Measurements from ENCODE around the gene TULP4. TPM values are rescaled to one million over a fixed set of nuclear protein-coding genes. Genes with fewer than 3 reads are reported as not detected.
A peak's percentile ranks its signal among the peaks of the same experiment; 100 is the strongest.
"Not testable (repeated sequence)": the region's sequence is repeated elsewhere in the genome, so short reads cannot be mapped to it uniquely, and the experiment has no call there.

TULP4 gene
- total and polyA plus RNA-seq, 4 donors: 30.9 to 403 (median 84.8) TPM

DNA sequence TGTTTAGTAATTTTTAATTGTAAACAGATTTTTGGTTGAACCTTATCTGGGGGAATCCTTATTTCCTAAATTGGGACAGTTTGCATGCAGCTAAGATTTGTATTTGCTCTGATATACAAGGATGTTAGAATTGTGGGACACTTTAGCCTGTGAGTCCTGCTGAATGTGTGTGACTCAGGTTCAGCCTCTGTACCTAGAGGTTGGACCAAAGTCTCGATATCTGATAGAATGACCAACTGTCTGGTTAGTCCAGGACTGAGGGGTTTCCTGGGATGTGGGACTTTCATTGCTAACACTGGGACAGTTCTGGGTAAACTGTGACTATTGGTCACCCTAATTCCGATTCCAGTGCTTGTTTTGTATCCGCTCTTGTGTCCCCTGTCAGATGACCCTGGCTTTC lies 20.2 kb upstream of the TULP4 start:
- peaks cover 6% of the 10 kb centered on the region for H3K36me3 ChIP-seq (ENCODE audit: control insufficient read depth, insufficient read depth, low read length)
- no peak overlapping the region for H3K4me3 ChIP-seq (ENCODE audit: low read depth, low read length)
- WGBS (ENCODE audit: insufficient coverage): 86% methylated on average over 2 of the region's 3 CpGs
- H3K27me3 ChIP-seq (ENCODE audit: control insufficient read depth, insufficient read depth, low read length): no peaks in the 10 kb centered on the region
- no peak overlapping the region for H3K27ac ChIP-seq (ENCODE audit: low read depth, low read length)
- H3K4me1 ChIP-seq (ENCODE audit: control insufficient read depth, insufficient read depth, low read length): no peaks in the 10 kb centered on the region
- DNase-seq (ENCODE audit: low read depth in 4 of 6, low spot score in 6 of 6): no peak
- no peaks in the 10 kb centered on the region for H3K9me3 ChIP-seq (ENCODE audit: control insufficient read depth, insufficient read depth, low read length)

DNA sequence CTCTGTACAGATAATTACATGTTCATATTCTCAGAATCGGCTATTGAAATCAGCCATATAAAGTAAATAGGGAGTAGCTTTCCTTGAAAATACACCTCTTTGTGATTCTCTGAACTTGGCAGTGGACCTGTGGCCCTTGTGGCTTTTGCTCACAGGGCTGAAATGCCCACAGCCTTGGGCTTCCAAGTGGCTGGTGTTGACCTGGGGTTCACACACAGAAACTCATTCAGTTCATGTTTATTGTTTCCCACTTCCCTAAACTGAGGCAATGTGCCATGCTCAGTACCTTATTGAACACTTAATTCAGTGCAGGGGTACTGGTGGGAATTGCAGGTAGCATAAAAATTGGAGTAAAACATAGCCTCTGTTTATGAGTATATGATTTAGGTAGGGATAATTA lies 19.1 kb upstream of the TULP4 start:
- Histone ChIP-seq H3K27ac (ENCODE audit: low read depth, low read length) (no peak overlapping the region), H3K4me3 (ENCODE audit: low read depth, low read length) (no peak overlapping the region), H3K9me3 (ENCODE audit: control insufficient read depth, insufficient read depth, low read length) (peaks cover 3% of the 10 kb centered on the region), H3K27me3 (ENCODE audit: control insufficient read depth, insufficient read depth, low read length) (no peaks in the 10 kb centered on the region), H3K36me3 (ENCODE audit: control insufficient read depth, insufficient read depth, low read length) (peaks cover 6% of the 10 kb centered on the region), H3K4me1 (ENCODE audit: control insufficient read depth, insufficient read depth, low read length) (no peaks in the 10 kb centered on the region)
- DNase-seq (ENCODE audit: low read depth in 4 of 6, low spot score in 6 of 6): no peak
- WGBS (ENCODE audit: insufficient coverage): no CpG with 5 or more reads among the region's 1 CpG

DNA sequence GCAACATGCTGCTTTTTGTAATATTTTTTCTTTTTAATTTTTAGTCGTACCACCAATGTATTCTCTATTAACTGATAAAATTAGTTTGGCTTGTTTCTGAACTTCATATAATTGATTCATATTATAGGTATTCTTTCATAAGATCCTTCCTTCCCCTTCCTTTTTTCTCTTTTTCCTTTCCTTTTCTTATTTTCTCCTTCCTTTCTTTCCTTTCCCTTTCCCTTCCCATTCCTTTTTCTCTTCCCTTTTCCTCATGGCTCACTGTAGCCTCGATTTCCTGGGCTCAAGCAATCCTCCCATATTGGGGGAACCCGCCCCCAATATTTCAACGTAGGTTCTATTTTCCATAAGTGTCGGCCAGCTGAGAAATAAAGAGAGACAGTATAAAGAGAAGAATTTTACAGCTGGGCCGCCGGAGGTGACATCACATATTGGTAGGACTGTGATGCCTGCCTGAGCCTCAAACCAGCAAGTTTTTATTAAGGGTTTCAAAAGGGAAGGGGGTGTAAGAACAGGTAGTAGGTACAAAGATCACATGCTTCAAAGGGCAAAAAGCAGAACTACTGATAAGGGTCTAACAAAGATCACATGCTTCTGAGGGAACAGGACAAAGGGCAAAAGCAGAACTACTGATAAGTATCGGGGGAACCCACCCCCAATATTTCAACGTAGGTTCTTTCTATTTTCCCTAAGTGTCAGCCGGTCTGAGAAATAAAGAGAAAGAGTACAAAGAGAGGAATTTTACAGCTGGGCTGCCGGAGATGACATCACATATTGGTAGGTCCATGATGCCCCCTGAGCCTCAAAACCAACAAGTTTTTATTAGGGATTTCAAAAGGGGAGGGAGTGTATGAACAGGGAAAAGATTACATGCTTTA lies 16.1 kb upstream of the TULP4 start:
- not testable (repeated sequence) for H3K4me1 ChIP-seq (ENCODE audit: control insufficient read depth, insufficient read depth, low read length); H3K4me3 ChIP-seq (ENCODE audit: low read depth, low read length); H3K27ac ChIP-seq (ENCODE audit: low read depth, low read length); H3K36me3 ChIP-seq (ENCODE audit: control insufficient read depth, insufficient read depth, low read length); H3K9me3 ChIP-seq (ENCODE audit: control insufficient read depth, insufficient read depth, low read length); DNase-seq (ENCODE audit: low read depth in 4 of 6, low spot score in 6 of 6); H3K27me3 ChIP-seq (ENCODE audit: control insufficient read depth, insufficient read depth, low read length)
- 100% methylated on average over 5 of the region's 11 CpGs for WGBS (ENCODE audit: insufficient coverage)

DNA sequence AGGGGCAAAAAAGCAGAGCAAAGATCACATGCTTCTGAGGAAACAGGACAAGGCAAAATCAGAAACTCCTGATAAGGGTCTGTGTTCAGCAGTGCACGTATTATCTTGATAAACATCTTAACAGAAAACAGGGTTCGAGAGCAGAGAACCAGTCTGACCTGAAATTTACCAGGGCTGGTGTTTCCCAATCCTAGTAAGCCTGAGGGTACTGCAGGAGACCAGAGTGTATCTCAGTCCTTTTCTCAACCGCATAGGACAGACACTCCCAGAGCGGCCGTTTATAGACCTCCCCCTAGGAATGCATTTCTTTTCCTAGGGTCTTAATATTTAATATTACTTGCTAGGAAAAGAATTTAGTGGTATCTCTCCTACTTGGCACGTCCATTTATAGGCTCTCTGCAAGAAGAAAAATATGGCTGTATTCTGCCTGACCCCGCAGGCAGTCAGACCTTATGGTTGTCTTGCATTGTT lies 15.4 kb upstream of the TULP4 start:
- H3K27ac ChIP-seq (ENCODE audit: low read depth, low read length); H3K4me3 ChIP-seq (ENCODE audit: low read depth, low read length); H3K36me3 ChIP-seq (ENCODE audit: control insufficient read depth, insufficient read depth, low read length); H3K27me3 ChIP-seq (ENCODE audit: control insufficient read depth, insufficient read depth, low read length); DNase-seq (ENCODE audit: low read depth in 4 of 6, low spot score in 6 of 6); H3K9me3 ChIP-seq (ENCODE audit: control insufficient read depth, insufficient read depth, low read length); H3K4me1 ChIP-seq (ENCODE audit: control insufficient read depth, insufficient read depth, low read length): not testable (repeated sequence)
- WGBS (ENCODE audit: insufficient coverage): 100% methylated on average over 3 of the region's 7 CpGs

DNA sequence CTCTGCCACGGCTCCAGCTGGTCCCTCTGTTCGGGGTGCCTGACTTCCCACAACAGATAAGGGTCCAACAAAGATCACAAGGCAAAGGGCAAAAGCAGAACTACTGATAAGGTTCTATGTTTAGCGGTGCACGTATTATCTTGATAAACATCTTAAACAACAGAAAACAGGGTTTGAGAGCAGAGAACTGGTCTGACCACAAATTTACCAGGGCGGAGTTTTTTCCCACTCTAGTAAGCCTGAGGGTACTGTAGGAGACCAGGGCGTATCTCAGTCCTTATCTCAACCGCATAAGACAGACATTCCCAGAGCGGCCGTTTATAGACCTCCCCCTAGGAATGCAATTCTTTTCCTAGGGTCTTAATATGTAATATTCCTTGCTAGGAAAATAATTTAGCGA lies 14.6 kb upstream of the TULP4 start:
- WGBS (ENCODE audit: insufficient coverage): 100% methylated on average over 1 of the region's 10 CpGs
- H3K27ac ChIP-seq (ENCODE audit: low read depth, low read length): not testable (repeated sequence)

DNA sequence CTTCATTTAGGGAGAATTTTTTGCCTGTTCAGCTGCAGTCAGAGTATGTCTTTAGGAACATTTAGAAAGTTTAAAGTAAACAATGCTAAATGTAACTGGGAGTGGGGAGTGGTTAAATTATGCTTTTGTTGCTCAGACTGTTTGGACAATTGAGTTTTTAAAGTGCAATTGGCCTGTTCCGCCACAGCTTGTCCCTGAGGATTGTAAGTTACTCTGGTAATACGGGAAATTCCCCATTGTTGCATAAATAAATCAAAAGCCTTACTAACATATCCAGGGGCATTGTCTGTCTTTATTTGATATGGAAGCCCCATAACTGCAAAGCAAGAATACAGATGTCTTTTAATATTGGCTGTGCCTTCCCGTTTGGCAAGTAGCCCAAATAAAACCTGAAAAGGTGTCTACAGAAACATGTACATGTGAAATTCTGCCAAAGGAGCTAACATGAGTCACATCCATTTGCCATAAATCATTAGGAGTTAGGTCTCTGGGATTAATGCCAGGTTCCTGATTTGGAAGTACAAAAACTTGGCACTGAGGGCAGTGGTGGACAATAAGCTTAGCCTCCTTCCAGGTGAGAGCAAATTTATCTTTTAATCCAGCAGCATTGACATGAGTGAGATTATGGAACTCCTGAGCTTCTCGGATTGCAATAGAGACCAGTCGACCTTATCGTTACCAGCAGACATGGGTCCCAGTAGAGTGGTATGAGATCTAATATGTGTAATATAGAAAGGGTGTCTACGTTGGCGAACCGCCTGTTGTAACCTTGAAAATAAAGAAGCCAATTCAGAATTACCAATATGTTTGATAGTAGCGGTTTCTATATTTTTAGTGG lies 11.7 kb upstream of the TULP4 start:
- not testable (repeated sequence) for H3K4me1 ChIP-seq (ENCODE audit: control insufficient read depth, insufficient read depth, low read length); H3K9me3 ChIP-seq (ENCODE audit: control insufficient read depth, insufficient read depth, low read length); H3K36me3 ChIP-seq (ENCODE audit: control insufficient read depth, insufficient read depth, low read length); H3K4me3 ChIP-seq (ENCODE audit: low read depth, low read length); H3K27me3 ChIP-seq (ENCODE audit: control insufficient read depth, insufficient read depth, low read length); H3K27ac ChIP-seq (ENCODE audit: low read depth, low read length)
- DNase-seq (ENCODE audit: low read depth in 4 of 6, low spot score in 6 of 6): peak in 1 of 6 donors; percentile 53
- 90% methylated on average over 2 of the region's 10 CpGs for WGBS (ENCODE audit: insufficient coverage)

More for the DNA sequence above, 14.6 kb upstream of the TULP4 start:
- H3K9me3 ChIP-seq (ENCODE audit: control insufficient read depth, insufficient read depth, low read length); DNase-seq (ENCODE audit: low read depth in 4 of 6, low spot score in 6 of 6); H3K4me3 ChIP-seq (ENCODE audit: low read depth, low read length); H3K27me3 ChIP-seq (ENCODE audit: control insufficient read depth, insufficient read depth, low read length); H3K4me1 ChIP-seq (ENCODE audit: control insufficient read depth, insufficient read depth, low read length); H3K36me3 ChIP-seq (ENCODE audit: control insufficient read depth, insufficient read depth, low read length): not testable (repeated sequence)

DNA sequence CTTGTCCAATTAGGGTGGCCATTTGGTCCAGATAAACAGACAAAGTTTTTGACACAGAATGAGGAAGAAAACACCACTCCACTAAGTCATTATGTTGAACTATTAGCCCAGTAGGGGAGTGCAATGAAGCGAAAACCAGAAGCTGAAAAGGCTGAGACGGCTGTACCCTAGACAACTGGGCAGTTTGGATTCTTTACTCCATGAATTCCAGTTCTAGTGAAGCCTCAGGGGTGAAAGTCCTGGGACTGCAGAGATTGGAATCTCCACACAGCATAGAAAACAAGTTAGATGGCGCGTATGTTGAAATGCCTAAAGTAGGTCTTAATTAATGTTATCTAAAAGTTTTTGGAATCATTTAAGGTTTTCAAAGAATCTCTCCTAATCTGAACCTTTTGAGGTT lies 10.7 kb upstream of the TULP4 start:
- H3K4me3 ChIP-seq (ENCODE audit: low read depth, low read length); H3K27me3 ChIP-seq (ENCODE audit: control insufficient read depth, insufficient read depth, low read length); H3K36me3 ChIP-seq (ENCODE audit: control insufficient read depth, insufficient read depth, low read length); DNase-seq (ENCODE audit: low read depth in 4 of 6, low spot score in 6 of 6); H3K4me1 ChIP-seq (ENCODE audit: control insufficient read depth, insufficient read depth, low read length); H3K9me3 ChIP-seq (ENCODE audit: control insufficient read depth, insufficient read depth, low read length); H3K27ac ChIP-seq (ENCODE audit: low read depth, low read length): not testable (repeated sequence)
- WGBS (ENCODE audit: insufficient coverage): 20% methylated on average over 1 of the region's 4 CpGs

DNA sequence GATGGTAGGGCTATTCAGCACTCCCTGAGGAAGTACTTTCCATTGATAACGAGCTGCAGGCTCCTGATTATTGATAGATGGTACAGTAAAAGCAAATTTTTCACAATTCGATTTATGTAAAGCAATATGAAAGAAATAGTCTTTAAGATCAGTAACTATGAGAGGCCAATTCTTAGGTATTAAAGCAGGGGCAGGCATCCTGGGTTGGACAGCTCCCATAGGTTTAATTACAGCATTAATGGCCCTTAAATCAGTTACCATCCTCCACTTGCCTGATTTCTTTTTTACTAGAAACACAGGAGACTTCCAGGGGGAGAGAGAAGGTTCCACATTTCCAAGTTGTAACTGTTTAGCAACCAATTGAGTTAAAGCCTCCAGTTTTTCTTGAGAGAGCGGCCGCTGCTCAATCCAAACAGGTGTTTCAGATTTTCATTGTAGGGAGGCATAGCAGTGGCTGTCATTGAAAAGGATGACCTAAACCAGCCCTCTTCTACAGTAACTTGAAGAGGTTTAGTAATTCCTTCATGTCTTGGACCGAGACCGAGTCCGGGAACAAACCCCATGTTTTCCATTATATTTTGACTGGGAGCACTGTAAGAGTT lies 10.0 kb upstream of the TULP4 start:
- H3K4me3 ChIP-seq (ENCODE audit: low read depth, low read length); H3K9me3 ChIP-seq (ENCODE audit: control insufficient read depth, insufficient read depth, low read length); H3K27ac ChIP-seq (ENCODE audit: low read depth, low read length); H3K36me3 ChIP-seq (ENCODE audit: control insufficient read depth, insufficient read depth, low read length); H3K27me3 ChIP-seq (ENCODE audit: control insufficient read depth, insufficient read depth, low read length); H3K4me1 ChIP-seq (ENCODE audit: control insufficient read depth, insufficient read depth, low read length): not testable (repeated sequence)
- WGBS (ENCODE audit: insufficient coverage): no CpG with 5 or more reads among the region's 7 CpGs
- peak in 1 of 6 donors; percentile 49 for DNase-seq (ENCODE audit: low read depth in 4 of 6, low spot score in 6 of 6)

DNA sequence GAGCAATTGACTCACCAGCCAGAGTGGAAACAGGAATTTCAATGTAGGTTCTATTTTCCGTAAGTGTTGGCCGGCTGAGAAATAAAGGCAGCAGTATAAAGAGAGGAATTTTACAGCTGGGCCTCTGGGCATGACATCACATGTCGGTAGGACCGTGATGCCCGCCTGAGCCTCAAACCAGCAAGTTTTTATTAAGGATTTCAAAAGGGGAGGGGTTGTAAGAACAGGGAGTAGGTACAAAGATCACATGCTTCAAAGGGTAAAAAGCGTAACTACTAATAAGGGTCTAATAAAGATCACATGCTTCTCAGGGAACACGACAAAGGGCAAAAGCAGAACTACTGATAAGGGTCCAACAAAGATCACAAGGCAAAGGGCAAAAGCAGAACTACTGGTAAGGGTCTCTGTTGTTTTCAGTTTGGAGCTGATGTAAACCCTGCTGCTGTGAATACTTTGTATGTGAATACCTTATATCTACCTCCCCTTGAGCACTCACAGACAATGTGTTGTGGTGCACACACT lies 9.0 kb upstream of the TULP4 start:
- no peak for DNase-seq (ENCODE audit: low read depth in 4 of 6, low spot score in 6 of 6)
- Histone ChIP-seq H3K9me3 (ENCODE audit: control insufficient read depth, insufficient read depth, low read length) (no peaks in the 10 kb centered on the region), H3K36me3 (ENCODE audit: control insufficient read depth, insufficient read depth, low read length) (no peaks in the 10 kb centered on the region), H3K4me3 (ENCODE audit: low read depth, low read length) (no peak overlapping the region), H3K27me3 (ENCODE audit: control insufficient read depth, insufficient read depth, low read length) (no peaks in the 10 kb centered on the region), H3K4me1 (ENCODE audit: control insufficient read depth, insufficient read depth, low read length) (peaks cover 3% of the 10 kb centered on the region), H3K27ac (ENCODE audit: low read depth, low read length) (no peak overlapping the region)
- WGBS (ENCODE audit: insufficient coverage): 48% methylated on average over 3 of the region's 7 CpGs

Data from spinal cord (tissue), 10 donors.